Retinal pigment epithelial cell (primary cell): ENCODE data around the gene PORCN.
"Not testable (repeated sequence)": the region's sequence is repeated elsewhere in the genome, so short reads cannot be mapped to it uniquely, and the experiment has no call there.

Experiments
- DNase-seq: peaks from one replicate; pipeline ENCODE4 v3.0.0-alpha.2; 2010; ENCODE audit warnings: low read depth
- H3K4me3 ChIP-seq: 2 replicates; pipeline ENCODE4 v1.5.1; 2011; ENCODE audit warnings: mild to moderate bottlenecking, low read length, control low read depth, moderate library complexity
- TF ChIP-seq, protein P1 (sequence below): conservative IDR thresholded peaks from 2 replicates; pipeline ENCODE4 v1.5.1; 2011; ENCODE audit warnings: low read depth, low read length, control low read depth, inconsistent platforms

PORCN gene

DNA sequence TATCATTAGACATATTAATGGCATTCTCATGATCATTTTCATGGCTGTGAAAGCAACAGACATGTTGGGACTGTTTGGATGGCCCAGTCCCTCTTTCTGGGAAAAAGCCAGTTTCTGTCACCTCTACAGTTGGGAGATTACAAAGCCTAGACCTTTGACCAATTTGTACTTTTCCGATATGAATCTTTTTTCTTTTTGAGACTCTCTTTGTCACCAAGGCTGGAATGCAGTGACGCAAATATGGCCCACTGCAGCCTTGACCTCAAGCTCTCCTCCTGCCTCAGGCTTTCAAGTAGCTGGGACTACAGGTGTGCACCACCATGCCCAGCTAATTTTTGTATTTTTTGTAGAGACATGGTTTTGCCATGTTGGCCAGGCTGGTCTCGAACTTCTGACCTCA lies 40.1 kb downstream of the PORCN start:
- no peak overlapping the region for H3K4me3 ChIP-seq
- TF ChIP-seq, protein P1, sequence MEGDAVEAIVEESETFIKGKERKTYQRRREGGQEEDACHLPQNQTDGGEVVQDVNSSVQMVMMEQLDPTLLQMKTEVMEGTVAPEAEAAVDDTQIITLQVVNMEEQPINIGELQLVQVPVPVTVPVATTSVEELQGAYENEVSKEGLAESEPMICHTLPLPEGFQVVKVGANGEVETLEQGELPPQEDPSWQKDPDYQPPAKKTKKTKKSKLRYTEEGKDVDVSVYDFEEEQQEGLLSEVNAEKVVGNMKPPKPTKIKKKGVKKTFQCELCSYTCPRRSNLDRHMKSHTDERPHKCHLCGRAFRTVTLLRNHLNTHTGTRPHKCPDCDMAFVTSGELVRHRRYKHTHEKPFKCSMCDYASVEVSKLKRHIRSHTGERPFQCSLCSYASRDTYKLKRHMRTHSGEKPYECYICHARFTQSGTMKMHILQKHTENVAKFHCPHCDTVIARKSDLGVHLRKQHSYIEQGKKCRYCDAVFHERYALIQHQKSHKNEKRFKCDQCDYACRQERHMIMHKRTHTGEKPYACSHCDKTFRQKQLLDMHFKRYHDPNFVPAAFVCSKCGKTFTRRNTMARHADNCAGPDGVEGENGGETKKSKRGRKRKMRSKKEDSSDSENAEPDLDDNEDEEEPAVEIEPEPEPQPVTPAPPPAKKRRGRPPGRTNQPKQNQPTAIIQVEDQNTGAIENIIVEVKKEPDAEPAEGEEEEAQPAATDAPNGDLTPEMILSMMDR: no peak
- no peak for DNase-seq

DNA sequence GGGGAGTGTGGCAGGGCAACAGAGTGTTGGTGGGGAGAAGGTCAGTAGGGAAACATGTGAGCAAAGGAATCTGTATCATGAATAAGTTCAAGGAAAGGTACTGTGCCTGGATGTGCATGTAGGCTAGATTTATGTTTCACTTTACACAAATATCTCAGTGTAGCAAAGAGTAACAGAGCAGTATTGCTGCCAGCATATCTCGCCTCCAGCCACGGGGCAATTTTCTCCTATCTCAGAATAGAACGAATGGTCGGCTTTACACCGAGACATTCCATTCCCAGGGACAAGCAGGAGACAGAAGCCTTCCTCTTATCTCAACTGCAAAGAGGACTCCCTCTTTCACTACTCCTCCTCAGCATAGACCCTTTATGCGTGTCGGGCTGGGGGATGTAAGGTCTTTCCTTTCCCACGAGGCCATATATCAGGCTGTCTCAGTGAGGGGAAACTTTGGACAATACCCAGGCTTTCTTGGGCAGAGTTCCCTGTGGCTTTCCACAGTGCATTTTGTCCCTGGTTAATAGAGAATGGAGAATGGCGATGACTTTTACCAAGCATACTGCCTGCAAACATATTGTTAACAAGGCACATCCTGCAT lies 47.0 kb downstream of the PORCN start:
- not testable (repeated sequence) for H3K4me3 ChIP-seq, DNase-seq

DNA sequence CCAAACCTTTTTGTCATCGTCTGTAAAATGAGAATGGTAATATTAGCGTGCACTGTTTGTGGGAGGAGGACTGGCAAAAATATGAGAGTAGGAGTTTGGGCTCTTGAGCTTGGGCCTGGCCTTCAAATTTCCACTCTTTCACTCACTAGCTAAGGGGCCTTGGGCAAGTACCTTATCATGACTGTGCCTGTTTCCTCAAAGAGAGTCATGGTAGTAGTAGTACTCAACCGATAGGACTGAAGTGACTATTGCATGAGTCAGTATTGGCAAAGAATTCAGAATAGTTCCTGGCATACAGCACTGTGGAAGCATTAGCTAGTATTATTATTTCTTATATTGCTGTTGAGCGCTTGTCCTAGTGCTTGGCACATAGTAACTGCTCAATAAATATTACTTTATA lies 49.5 kb downstream of the PORCN start:
- no peak overlapping the region for H3K4me3 ChIP-seq
- DNase-seq: no peak
- TF ChIP-seq, protein P1: no peak

DNA sequence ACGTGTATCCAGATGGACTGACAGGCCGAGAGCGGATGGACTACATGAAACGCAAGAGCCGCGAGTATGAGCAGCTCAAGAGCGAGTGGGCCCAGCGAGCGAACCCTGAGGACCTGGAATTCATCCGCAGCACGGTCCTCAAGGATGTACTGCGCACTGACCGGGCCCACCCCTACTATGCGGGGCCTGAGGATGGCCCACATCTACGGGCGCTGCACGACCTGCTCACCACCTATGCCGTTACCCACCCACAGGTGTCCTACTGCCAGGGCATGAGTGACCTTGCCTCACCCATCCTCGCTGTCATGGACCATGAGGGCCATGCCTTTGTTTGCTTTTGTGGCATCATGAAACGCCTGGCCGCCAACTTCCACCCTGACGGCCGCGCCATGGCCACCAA lies 50.8 kb downstream of the PORCN start:
- no peak for DNase-seq
- H3K4me3 ChIP-seq: no peak overlapping the region
- TF ChIP-seq, protein P1: no peak

DNA sequence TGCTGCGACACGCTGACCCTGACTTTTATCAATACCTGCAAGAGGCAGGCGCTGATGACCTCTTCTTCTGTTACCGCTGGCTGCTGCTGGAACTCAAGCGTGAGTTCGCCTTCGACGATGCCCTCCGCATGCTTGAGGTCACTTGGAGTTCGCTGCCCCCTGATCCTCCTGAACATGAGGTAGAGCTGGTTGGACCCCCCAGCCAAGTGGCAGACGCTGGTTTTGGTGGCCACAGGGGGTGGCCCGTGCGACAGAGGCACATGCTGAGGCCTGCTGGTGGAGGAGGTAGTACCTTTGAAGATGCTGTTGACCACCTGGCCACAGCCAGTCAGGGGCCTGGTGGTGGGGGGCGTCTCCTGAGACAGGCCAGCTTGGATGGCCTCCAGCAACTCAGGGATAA lies 51.3 kb downstream of the PORCN start:
- TF ChIP-seq, protein P1: no peak
- no peak for DNase-seq
- no peak overlapping the region for H3K4me3 ChIP-seq

DNA sequence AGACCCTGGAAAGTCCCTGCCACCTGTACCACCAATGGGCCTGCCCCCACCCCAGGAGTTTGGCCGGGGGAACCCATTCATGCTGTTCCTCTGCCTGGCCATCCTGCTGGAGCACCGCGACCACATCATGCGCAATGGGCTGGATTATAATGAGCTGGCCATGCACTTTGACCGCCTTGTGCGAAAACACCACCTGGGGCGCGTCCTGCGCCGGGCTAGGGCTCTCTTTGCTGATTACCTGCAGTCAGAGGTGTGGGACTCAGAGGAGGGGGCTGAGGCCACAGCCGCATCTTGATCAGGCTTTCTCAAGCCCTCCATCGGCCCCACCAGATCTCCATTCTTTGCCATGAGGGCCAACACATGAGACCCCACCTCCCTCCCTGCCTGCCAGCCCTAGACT lies 51.9 kb downstream of the PORCN start:
- TF ChIP-seq, protein P1: no peak
- DNase-seq: no peak
- H3K4me3 ChIP-seq: no peak overlapping the region

DNA sequence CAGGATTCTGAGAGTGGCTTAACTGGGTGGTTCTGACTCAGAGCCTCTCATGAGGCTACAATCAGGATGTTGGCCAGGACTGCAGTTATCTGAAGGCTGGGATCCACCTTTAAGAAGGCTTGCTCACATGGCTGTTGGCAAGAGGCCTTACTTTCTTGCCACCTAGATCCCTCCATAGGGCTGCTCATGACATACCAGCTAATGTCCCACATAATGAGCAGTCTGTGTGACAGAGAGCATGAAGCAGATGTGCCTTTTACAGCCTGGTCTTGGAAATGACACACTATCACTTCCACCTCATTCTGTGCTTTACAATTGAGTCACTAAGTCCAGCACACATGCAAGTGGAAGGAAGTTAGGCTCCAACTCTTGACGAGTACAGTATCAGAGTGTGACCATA lies 61.2 kb downstream of the PORCN start:
- TF ChIP-seq, protein P1: no peak
- DNase-seq: no peak
- no peak overlapping the region for H3K4me3 ChIP-seq
